Testis (tissue), 3 donors: ENCODE measurements around the gene ANKRD13A. TPM values are rescaled to one million over a fixed set of nuclear protein-coding genes. Genes with fewer than 3 reads are reported as not detected.
A peak's percentile ranks its signal among the peaks of the same experiment; 100 is the strongest.
"Not testable (repeated sequence)": the region's sequence is repeated elsewhere in the genome, so short reads cannot be mapped to it uniquely, and the experiment has no call there.

Experiments
- DNase-seq: peaks from one replicate; pipeline ENCODE4 v3.0.0-alpha.2; 2019
- H3K27ac ChIP-seq, 2 donors: fragments of 200-600 bp; sonication (generic); one replicate each; pipeline ENCODE4 v1.5.1; 2019
- H3K27me3 ChIP-seq: fragments of 200-600 bp; sonication (generic); one replicate; pipeline ENCODE4 v1.5.1; 2019
- H3K36me3 ChIP-seq: fragments of 200-600 bp; sonication (generic); one replicate; pipeline ENCODE4 v1.5.1; 2017; ENCODE audit warnings: low read depth; ENCODE audit errors: missing control alignments
- H3K4me1 ChIP-seq: fragments of 200-600 bp; sonication (generic); one replicate; pipeline ENCODE4 v1.5.1; 2019
- H3K4me3 ChIP-seq, 2 donors: fragments of 200-600 bp; sonication (generic); one replicate each; pipeline ENCODE4 v1.5.1; 2017 to 2019
- H3K9me3 ChIP-seq: fragments of 200-600 bp; sonication (generic); one replicate; pipeline ENCODE4 v1.5.1; 2017
- CTCF ChIP-seq, 3 experiments: fragments of 450-650 bp in 2 of 3; fragments of 200-600 bp in 1 of 3; sonication (generic) in 1 of 3; IDR thresholded peaks; one replicate each; pipeline ENCODE4 v1.5.1; 2016 to 2019; ENCODE audit warnings: antibody characterized with exemption in 3 of 3, mild to moderate bottlenecking in 2 of 3, moderate library complexity in 1 of 3
- POLR2A ChIP-seq: fragments of 450-650 bp; IDR thresholded peaks from one replicate; pipeline ENCODE4 v1.6.1; 2017; ENCODE audit warnings: antibody characterized with exemption, mild to moderate bottlenecking, moderate library complexity
- WGBS, 2 donors: methylation state at CpG; one replicate each; pipeline ENCODE4 v1.1.5; 2018; 5-methylcytosine and 5-hydroxymethylcytosine counted together
- intact Hi-C: fragments of 100-400 bp; cut with DNase I; formaldehyde crosslinking; loops from one replicate; pipeline ENCODE4 v1.15.1; 2023; ENCODE audit warnings: low total_unique reads
- polyA plus RNA-seq: library from polyadenylated mRNA; stranded (reverse); fragments of 350-450 nt; fragmentation: Illumina TruSeq; extraction: RNeasy Lipid Tissue Mini Kit (QIAGEN cat#74804); gene quantifications from one replicate; pipeline ENCODE4 v1.2.3, GENCODE V29; 2014; ENCODE audit warnings: low read depth, low replicate concordance; ENCODE audit not compliant: insufficient read depth
- small RNA-seq, 2 donors: library from RNA; depleted of rRNA; stranded (forward); fragments of <200 nt; gene quantifications; one replicate each; pipeline ENCODE3, GENCODE V24; 2016
- total RNA-seq, 2 donors: library from RNA; depleted of rRNA; stranded (reverse); fragments of >200 nt; gene quantifications; one replicate each; pipeline ENCODE4 v1.2.3, GENCODE V29; 2016

ANKRD13A gene
- total and polyA plus RNA-seq, 3 donors from 2014 or later, result 129 to 165 (median 156) TPM

DNA sequence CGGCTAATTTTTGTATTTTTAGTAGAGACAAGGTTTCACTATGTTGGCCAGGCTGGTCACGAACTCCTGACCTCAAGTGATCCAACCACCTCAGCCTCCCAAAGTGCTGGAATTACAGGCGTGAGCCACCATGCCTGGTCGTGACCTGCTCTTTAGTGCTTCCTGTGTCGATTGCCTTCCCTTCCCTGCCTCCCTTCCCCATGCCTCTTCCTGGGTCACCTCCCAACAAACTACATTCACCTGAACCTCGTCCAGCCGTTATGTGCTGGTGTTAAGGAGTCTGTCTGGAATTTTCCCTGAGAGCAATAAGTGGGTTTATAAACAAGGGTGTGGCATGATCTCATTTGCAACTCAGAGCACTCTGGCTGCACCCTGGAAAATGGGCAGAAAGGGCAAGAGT is 81.2 kb downstream of the ANKRD13A start:
- no peak for DNase-seq
- intact Hi-C loops, result no loop called here
- WGBS, 2 donors, result 48 to 63% methylated on average over 7 of the region's 7 CpGs
- Histone ChIP-seq H3K36me3 (no peaks in the 10 kb centered on the region), H3K4me1 (peaks cover 19% of the 10 kb centered on the region), H3K4me3 (peak overlapping the region; percentile 1 to 54), H3K27me3 (no peaks in the 10 kb centered on the region), H3K27ac (peak overlapping the region; percentile 53 to 88), H3K9me3 (no peaks in the 10 kb centered on the region)
- TF ChIP-seq POLR2A, result no peak
- no peak for TF ChIP-seq CTCF (IDR thresholded peaks at IDR 0.05)

- 82 to 84% methylated on average over 4 of the region's 4 CpGs for WGBS, 2 donors
- TF ChIP-seq POLR2A (no peak), CTCF (IDR thresholded peaks at IDR 0.05) (no peak)
- no peaks in the 10 kb centered on the region for H3K36me3 ChIP-seq
- no peaks in the 10 kb centered on the region for H3K27me3 ChIP-seq
- peaks cover 9% of the 10 kb centered on the region for H3K4me1 ChIP-seq
- no peak overlapping the region for H3K4me3 ChIP-seq
- no peak for DNase-seq
- H3K9me3 ChIP-seq, result no peaks in the 10 kb centered on the region
- no peak overlapping the region for H3K27ac ChIP-seq
- intact Hi-C loops, result no loop called here
These were observed 85.2 kb downstream of the ANKRD13A start for GRCh38 chr12:110084314-110085015.

- H3K4me3 ChIP-seq, H3K36me3 ChIP-seq, H3K27me3 ChIP-seq, H3K9me3 ChIP-seq, H3K27ac ChIP-seq, H3K4me1 ChIP-seq, intact Hi-C loops, DNase-seq: not testable (repeated sequence)
- WGBS, 2 donors, result 89% methylated on average over 6 of the region's 6 CpGs
These were observed 89.0 kb downstream of the ANKRD13A start for GRCh38 chr12:110088216-110088615.

DNA sequence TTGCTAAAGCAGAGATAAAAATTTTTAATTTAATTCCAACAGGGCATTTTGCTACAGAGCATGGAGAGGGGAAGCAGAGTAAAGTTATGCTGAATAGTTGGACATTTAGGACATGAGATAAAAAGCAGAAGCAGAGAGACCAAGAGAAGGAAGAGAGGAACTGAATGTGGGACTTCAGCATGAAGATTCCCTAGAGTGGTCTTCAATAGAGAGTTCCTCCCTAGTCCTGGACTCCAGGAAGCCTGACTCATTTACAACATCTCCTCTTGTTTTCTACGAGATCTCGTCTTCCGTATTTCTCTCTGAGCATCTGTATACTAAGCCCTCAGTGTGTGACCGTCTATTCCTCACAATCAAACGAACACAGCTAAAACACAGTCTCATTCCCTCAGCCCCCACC is 89.7 kb downstream of the ANKRD13A start:
- no peak for DNase-seq
- H3K4me3 ChIP-seq, result no peak overlapping the region
- H3K27ac ChIP-seq, result no peak overlapping the region
- TF ChIP-seq CTCF (IDR thresholded peaks at IDR 0.05), result no peak
- TF ChIP-seq POLR2A, result no peak
- intact Hi-C loops, result no loop called here
- no peaks in the 10 kb centered on the region for H3K36me3 ChIP-seq
- H3K4me1 ChIP-seq, result no peaks in the 10 kb centered on the region
- WGBS, 2 donors, result 82 to 94% methylated on average over 5 of the region's 5 CpGs
- H3K27me3 ChIP-seq, result no peaks in the 10 kb centered on the region
- no peaks in the 10 kb centered on the region for H3K9me3 ChIP-seq

Small RNA genes lying within 50 kb of the gene (small RNA-seq; reads per million reads assigned to genes)
- 0 reads per million in 2 donors for gene AC007546.2

Other genes with a start within 250 kb of the ANKRD13A start
- gene TRPV4, start 166.0 kb upstream of the ANKRD13A start, total RNA-seq, result 1 to 10 TPM; 1.3 to 3.0 TPM
- gene TRPV4, start 166.0 kb upstream of the ANKRD13A start, polyA plus RNA-seq, result 2.2 TPM
- gene GLTP, start 118.9 kb upstream of the ANKRD13A start, total RNA-seq, result 10 to 100 TPM; 20.0 to 23.1 TPM
- 27.1 TPM for gene GLTP, start 118.9 kb upstream of the ANKRD13A start, polyA plus RNA-seq
- 10 to 100 TPM; 38.0 to 59.4 TPM for gene TCHP, start 99.2 kb upstream of the ANKRD13A start, total RNA-seq
- gene TCHP, start 99.2 kb upstream of the ANKRD13A start, polyA plus RNA-seq, result 23.2 TPM
- 10 to 100 TPM; 47.2 to 51.9 TPM for gene GIT2, start 3.1 kb upstream of the ANKRD13A start, total RNA-seq
- 47.2 TPM for gene GIT2, start 3.1 kb upstream of the ANKRD13A start, polyA plus RNA-seq
- gene C12orf76, start 49.1 kb downstream of the ANKRD13A start, total RNA-seq, result 10 to 100 TPM; 28.3 to 32.8 TPM
- 28.7 TPM for gene C12orf76, start 49.1 kb downstream of the ANKRD13A start, polyA plus RNA-seq
- 10 to 100 TPM; 26.7 to 43.4 TPM for gene IFT81, start 124.9 kb downstream of the ANKRD13A start, total RNA-seq
- 20.1 TPM for gene IFT81, start 124.9 kb downstream of the ANKRD13A start, polyA plus RNA-seq